DND-41 (cell line): ENCODE results near the gene PTPRH.

ENCODE experiments used
- ATAC-seq: fragments of 200-7000 bp; cut with Tn5 transposase; 3 replicates; pipeline ENCODE4 v1.9.1; 2021; ENCODE audit warnings: low read depth; ENCODE audit not compliant: insufficient read depth
- DNase-seq: peaks from one replicate; pipeline ENCODE4 v3.0.0-alpha.2; 2020
- H2AFZ ChIP-seq: 2 replicates; pipeline ENCODE4 v1.6.0; 2012; ENCODE audit warnings: low read depth, low read length
- H3K27ac ChIP-seq: 2 replicates; pipeline ENCODE4 v1.5.1; 2012; ENCODE audit warnings: low read length, inconsistent platforms
- H3K27me3 ChIP-seq: fragments of 200-600 bp; sonication (generic); 2 replicates; pipeline ENCODE4 v1.6.0; 2012; ENCODE audit warnings: low read length, mild to moderate bottlenecking, inconsistent platforms; ENCODE audit not compliant: insufficient read depth, poor library complexity
- H3K36me3 ChIP-seq: 2 replicates; pipeline ENCODE4 v1.5.1; 2012; ENCODE audit warnings: low read length, inconsistent platforms; ENCODE audit not compliant: insufficient read depth
- H3K4me1 ChIP-seq: 2 replicates; pipeline ENCODE4 v1.5.1; 2012; ENCODE audit warnings: mild to moderate bottlenecking, low read length; ENCODE audit not compliant: insufficient read depth
- H3K4me2 ChIP-seq: 2 replicates; pipeline ENCODE4 v1.6.0; 2012; ENCODE audit warnings: mild to moderate bottlenecking, moderate library complexity, low read length, inconsistent platforms; ENCODE audit not compliant: insufficient read depth
- H3K4me3 ChIP-seq, 2 experiments: fragments of 200-600 bp in 1 of 2; shearing (Covaris generic) in 1 of 2; 2 replicates each; pipeline ENCODE4 v1.5.1; 2012 to 2016; ENCODE audit warnings: inconsistent platforms in 2 of 2, low read length in 2 of 2, mild to moderate bottlenecking in 2 of 2, low read depth in 1 of 2, moderate library complexity in 1 of 2
- H3K79me2 ChIP-seq: 2 replicates; pipeline ENCODE4 v1.6.0; 2012; ENCODE audit warnings: low read length, inconsistent platforms; ENCODE audit not compliant: insufficient read depth
- H3K9ac ChIP-seq: 2 replicates; pipeline ENCODE4 v1.6.0; 2012; ENCODE audit warnings: low read depth, mild to moderate bottlenecking, inconsistent platforms, low read length, moderate library complexity
- H3K9me3 ChIP-seq: 2 replicates; pipeline ENCODE4 v1.5.1; 2012; ENCODE audit warnings: low read length, moderate library complexity, mild to moderate bottlenecking, inconsistent platforms; ENCODE audit not compliant: insufficient read depth, severe bottlenecking
- H4K20me1 ChIP-seq: 2 replicates; pipeline ENCODE4 v1.6.0; 2012; ENCODE audit warnings: low read length; ENCODE audit not compliant: insufficient read depth
- CTCF ChIP-seq: IDR thresholded peaks from 2 replicates; pipeline ENCODE4 v1.5.1; 2012; ENCODE audit warnings: borderline replicate concordance, low read length, moderate library complexity, mild to moderate bottlenecking; ENCODE audit not compliant: poor library complexity, severe bottlenecking; ENCODE audit errors: extremely low read depth
- EZH2 ChIP-seq: IDR thresholded peaks from 3 replicates; pipeline ENCODE4 v1.6.1; 2012; ENCODE audit warnings: borderline replicate concordance, low read depth, mild to moderate bottlenecking, moderate library complexity, low read length, inconsistent platforms; ENCODE audit not compliant: severe bottlenecking

The PTPRH gene

GRCh38 chr19:55178781-55179599, 30.3 kb downstream of the PTPRH start:
- H3K27me3 ChIP-seq: peaks cover 8% of the 10 kb centered on the region
- H4K20me1 ChIP-seq: peaks cover 26% of the 10 kb centered on the region
- peaks cover 27% of the 10 kb centered on the region for H3K4me1 ChIP-seq
- H3K27ac ChIP-seq: no peak overlapping the region
- H3K9ac ChIP-seq: no peak overlapping the region
- no peaks in the 10 kb centered on the region for H3K79me2 ChIP-seq
- no peaks in the 10 kb centered on the region for H3K36me3 ChIP-seq
- peak overlapping the region in 1 of 2 experiments; percentile 38; a peak in 2 of 4 replicates for H3K4me3 ChIP-seq
- TF ChIP-seq EZH2 (no peak), CTCF (no peak)
- H3K9me3 ChIP-seq: no peaks in the 10 kb centered on the region
- DNase-seq (peak; percentile 97), ATAC-seq (peak; percentile 92)
- H3K4me2 ChIP-seq: peak overlapping the region; percentile 60
- H2AFZ ChIP-seq: no peak overlapping the region

- Histone ChIP-seq H3K9ac (no peak overlapping the region), H3K4me2 (no peak overlapping the region), H3K27me3 (peaks cover 15% of the 10 kb centered on the region), H3K36me3 (no peaks in the 10 kb centered on the region), H3K4me1 (peaks cover 27% of the 10 kb centered on the region), H3K9me3 (no peaks in the 10 kb centered on the region), H3K79me2 (no peaks in the 10 kb centered on the region), H3K4me3 (no peak overlapping the region), H3K27ac (no peak overlapping the region), H4K20me1 (peaks cover 19% of the 10 kb centered on the region), H2AFZ (no peak overlapping the region)
- ATAC-seq: no peak
- TF ChIP-seq CTCF: no peak
- TF ChIP-seq EZH2: no peak
- peak; percentile 17 for DNase-seq
Measured at GRCh38 chr19:55176076-55176475, 33.2 kb downstream of the PTPRH start.

GRCh38 chr19:55175117-55175867, 34.0 kb downstream of the PTPRH start:
- peaks cover 11% of the 10 kb centered on the region for H4K20me1 ChIP-seq
- no peaks in the 10 kb centered on the region for H3K9me3 ChIP-seq
- H3K27me3 ChIP-seq: peaks cover 7% of the 10 kb centered on the region
- DNase-seq: no peak
- no peak overlapping the region for H3K9ac ChIP-seq
- H3K4me2 ChIP-seq: no peak overlapping the region
- H3K4me3 ChIP-seq: no peak overlapping the region
- H3K36me3 ChIP-seq: no peaks in the 10 kb centered on the region
- no peak overlapping the region for H2AFZ ChIP-seq
- peaks cover 24% of the 10 kb centered on the region for H3K4me1 ChIP-seq
- no peak for TF ChIP-seq CTCF
- no peak for TF ChIP-seq EZH2
- no peak overlapping the region for H3K27ac ChIP-seq
- no peaks in the 10 kb centered on the region for H3K79me2 ChIP-seq
- ATAC-seq: no peak
